Measurements from ENCODE around the gene XRCC5.

DNA sequence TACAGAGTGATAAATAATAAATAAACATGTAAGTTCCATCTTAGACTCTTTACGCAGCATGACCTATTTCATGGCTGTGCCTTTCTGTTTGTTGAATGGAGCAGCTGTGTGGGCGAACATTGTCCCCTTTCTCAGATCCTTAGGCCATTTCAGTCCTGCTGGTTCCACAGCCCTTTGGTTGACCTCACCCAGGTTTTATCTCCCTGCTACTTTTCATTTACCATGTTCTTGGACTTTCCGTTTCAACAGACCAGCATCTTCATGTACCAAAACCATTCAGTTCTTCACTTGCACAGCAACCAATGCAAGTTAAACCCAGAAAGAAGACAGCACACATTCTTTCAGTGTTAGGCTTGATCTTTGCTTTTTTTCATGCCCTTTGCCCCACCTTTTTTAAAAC lies 83.8 kb downstream of the XRCC5 start:
- TF ChIP-seq TAF1 (IDR thresholded peaks at IDR 0.05; ENCODE audit: borderline replicate concordance, insufficient read depth, low read length) = no peak
- no peak for TF ChIP-seq FOXP2 (optimal IDR thresholded peaks at IDR 0.05; ENCODE audit: borderline replicate concordance, extremely low read depth, extremely low read length, insufficient read depth)
- TF ChIP-seq, protein P1, sequence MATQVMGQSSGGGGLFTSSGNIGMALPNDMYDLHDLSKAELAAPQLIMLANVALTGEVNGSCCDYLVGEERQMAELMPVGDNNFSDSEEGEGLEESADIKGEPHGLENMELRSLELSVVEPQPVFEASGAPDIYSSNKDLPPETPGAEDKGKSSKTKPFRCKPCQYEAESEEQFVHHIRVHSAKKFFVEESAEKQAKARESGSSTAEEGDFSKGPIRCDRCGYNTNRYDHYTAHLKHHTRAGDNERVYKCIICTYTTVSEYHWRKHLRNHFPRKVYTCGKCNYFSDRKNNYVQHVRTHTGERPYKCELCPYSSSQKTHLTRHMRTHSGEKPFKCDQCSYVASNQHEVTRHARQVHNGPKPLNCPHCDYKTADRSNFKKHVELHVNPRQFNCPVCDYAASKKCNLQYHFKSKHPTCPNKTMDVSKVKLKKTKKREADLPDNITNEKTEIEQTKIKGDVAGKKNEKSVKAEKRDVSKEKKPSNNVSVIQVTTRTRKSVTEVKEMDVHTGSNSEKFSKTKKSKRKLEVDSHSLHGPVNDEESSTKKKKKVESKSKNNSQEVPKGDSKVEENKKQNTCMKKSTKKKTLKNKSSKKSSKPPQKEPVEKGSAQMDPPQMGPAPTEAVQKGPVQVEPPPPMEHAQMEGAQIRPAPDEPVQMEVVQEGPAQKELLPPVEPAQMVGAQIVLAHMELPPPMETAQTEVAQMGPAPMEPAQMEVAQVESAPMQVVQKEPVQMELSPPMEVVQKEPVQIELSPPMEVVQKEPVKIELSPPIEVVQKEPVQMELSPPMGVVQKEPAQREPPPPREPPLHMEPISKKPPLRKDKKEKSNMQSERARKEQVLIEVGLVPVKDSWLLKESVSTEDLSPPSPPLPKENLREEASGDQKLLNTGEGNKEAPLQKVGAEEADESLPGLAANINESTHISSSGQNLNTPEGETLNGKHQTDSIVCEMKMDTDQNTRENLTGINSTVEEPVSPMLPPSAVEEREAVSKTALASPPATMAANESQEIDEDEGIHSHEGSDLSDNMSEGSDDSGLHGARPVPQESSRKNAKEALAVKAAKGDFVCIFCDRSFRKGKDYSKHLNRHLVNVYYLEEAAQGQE (IDR thresholded peaks at IDR 0.05; ENCODE audit: insufficient read depth in 1 of 2, low read depth in 2 of 2, low read length in 2 of 2) = no peak

Measured in PFSK-1 (cell line).